HEK293 (cell line): ENCODE data around the gene ACTL8.

Experiments
- CTCF ChIA-PET: fragments of 350-600 bp; formaldehyde crosslinking; extraction: SDS; loops from one replicate; lab custom pipeline; 2021; ENCODE audit warnings: antibody characterized with exemption; lab: Yijun Ruan, JAX
- POLR2A ChIA-PET: fragments of 300-600 bp; formaldehyde crosslinking; extraction: SDS; loops from one replicate; lab custom pipeline; 2020; ENCODE audit warnings: antibody characterized with exemption, inconsistent platforms; lab: Yijun Ruan, JAX
- H3K27ac ChIP-seq: fragments of 200-500 bp; sonication (Bioruptor generic); 2 replicates; pipeline ENCODE4 v1.5.1; 2014; ENCODE audit warnings: low read depth, low read length, control low read depth, inconsistent platforms; ENCODE audit errors: extremely low read depth
- H3K36me3 ChIP-seq, 2 experiments: fragments of 200-500 bp in 1 of 2; sonication (Bioruptor generic) in 1 of 2; 1 replicate in 1 of 2; 2 replicates in 1 of 2; pipeline ENCODE4 v1.5.1; 2014 to 2017; ENCODE audit warnings: inconsistent platforms in 2 of 2, low read length in 2 of 2; ENCODE audit not compliant: control insufficient read depth in 2 of 2, insufficient read depth in 1 of 2
- H3K4me1 ChIP-seq: fragments of 200-500 bp; sonication (Bioruptor generic); 2 replicates; pipeline ENCODE4 v1.5.1; 2014; ENCODE audit warnings: mild to moderate bottlenecking, low read length, inconsistent platforms; ENCODE audit not compliant: control insufficient read depth, insufficient read depth
- H3K4me3 ChIP-seq: 2 replicates; pipeline ENCODE4 v1.5.1; 2011; ENCODE audit warnings: low read depth, mild to moderate bottlenecking, control low read depth, low read length, moderate library complexity
- H3K9me3 ChIP-seq: fragments of 200-500 bp; sonication (Bioruptor generic); 2 replicates; pipeline ENCODE4 v1.5.1; 2014; ENCODE audit warnings: low read depth, low read length, inconsistent platforms; ENCODE audit not compliant: control insufficient read depth, insufficient read depth
- INSM2 ChIP-seq: fragments of 450-650 bp; formaldehyde crosslinking; IDR thresholded peaks from 2 replicates; pipeline ENCODE4 v1.5.1; 2016; ENCODE audit warnings: missing biosample characterization, missing genetic modification characterization
- KLF17 ChIP-seq: fragments of 450-650 bp; formaldehyde crosslinking; IDR thresholded peaks from 2 replicates; pipeline ENCODE4 v1.5.1; 2016; ENCODE audit warnings: missing biosample characterization, missing genetic modification characterization
- KLF7 ChIP-seq: fragments of 450-650 bp; formaldehyde crosslinking; IDR thresholded peaks from 2 replicates; pipeline ENCODE4 v1.5.1; 2016; ENCODE audit warnings: missing biosample characterization, missing genetic modification characterization, borderline replicate concordance
- PATZ1 ChIP-seq: fragments of 450-650 bp; formaldehyde crosslinking; IDR thresholded peaks from 2 replicates; pipeline ENCODE4 v1.5.1; 2016; ENCODE audit warnings: missing biosample characterization, missing genetic modification characterization
- SP7 ChIP-seq: fragments of 450-650 bp; formaldehyde crosslinking; IDR thresholded peaks from 2 replicates; pipeline ENCODE4 v1.5.1; 2016; ENCODE audit warnings: missing biosample characterization, missing genetic modification characterization
- ZBTB6 ChIP-seq: fragments of 450-650 bp; formaldehyde crosslinking; IDR thresholded peaks from 2 replicates; pipeline ENCODE4 v1.5.1; 2017; ENCODE audit warnings: missing biosample characterization, missing genetic modification characterization
- ZNF10 ChIP-seq: fragments of 450-650 bp; formaldehyde crosslinking; IDR thresholded peaks from 2 replicates; pipeline ENCODE4 v1.5.1; 2017; ENCODE audit warnings: missing biosample characterization, missing genetic modification characterization
- ZNF2 ChIP-seq: fragments of 450-650 bp; formaldehyde crosslinking; IDR thresholded peaks from 2 replicates; pipeline ENCODE4 v1.5.1; 2016; ENCODE audit warnings: missing biosample characterization, missing genetic modification characterization
- ZNF202 ChIP-seq: fragments of 450-650 bp; formaldehyde crosslinking; IDR thresholded peaks from 2 replicates; pipeline ENCODE4 v1.5.1; 2016; ENCODE audit warnings: missing biosample characterization, missing genetic modification characterization, borderline replicate concordance
- ZNF223 ChIP-seq: fragments of 450-650 bp; formaldehyde crosslinking; IDR thresholded peaks from 2 replicates; pipeline ENCODE4 v1.5.1; 2016; ENCODE audit warnings: missing biosample characterization, missing genetic modification characterization
- ZNF48 ChIP-seq: fragments of 450-650 bp; formaldehyde crosslinking; IDR thresholded peaks from 2 replicates; pipeline ENCODE4 v1.5.1; 2016; ENCODE audit warnings: missing biosample characterization, missing genetic modification characterization
- ZNF623 ChIP-seq: fragments of 450-650 bp; formaldehyde crosslinking; IDR thresholded peaks from 2 replicates; pipeline ENCODE4 v1.5.1; 2016; ENCODE audit warnings: missing biosample characterization, missing genetic modification characterization
- ZNF707 ChIP-seq: fragments of 450-650 bp; formaldehyde crosslinking; IDR thresholded peaks from 2 replicates; pipeline ENCODE4 v1.5.1; 2016; ENCODE audit warnings: missing biosample characterization, missing genetic modification characterization
- ZSCAN23 ChIP-seq: fragments of 450-650 bp; formaldehyde crosslinking; IDR thresholded peaks from 2 replicates; pipeline ENCODE4 v1.5.1; 2016; ENCODE audit warnings: missing biosample characterization, missing genetic modification characterization
- ZSCAN30 ChIP-seq: fragments of 450-650 bp; IDR thresholded peaks from 2 replicates; pipeline ENCODE4 v1.5.1; 2018; ENCODE audit warnings: missing biosample characterization, mild to moderate bottlenecking, missing genetic modification characterization, moderate library complexity
- ZSCAN5A ChIP-seq: fragments of 450-650 bp; formaldehyde crosslinking; IDR thresholded peaks from 2 replicates; pipeline ENCODE4 v1.5.1; 2016; ENCODE audit warnings: missing biosample characterization, missing genetic modification characterization
- TF ChIP-seq, protein P1 (sequence below): fragments of 450-650 bp; formaldehyde crosslinking; IDR thresholded peaks from 2 replicates; pipeline ENCODE4 v1.5.1; 2016; ENCODE audit warnings: missing biosample characterization, missing genetic modification characterization
- TF ChIP-seq, protein P2 (sequence below): fragments of 450-650 bp; formaldehyde crosslinking; IDR thresholded peaks from 2 replicates; pipeline ENCODE4; 2016; ENCODE audit warnings: missing biosample characterization, missing genetic modification characterization
- TF ChIP-seq, protein P3 (sequence below): fragments of 450-650 bp; formaldehyde crosslinking; IDR thresholded peaks from 2 replicates; pipeline ENCODE4 v1.5.1; 2017; ENCODE audit warnings: missing biosample characterization, missing genetic modification characterization
- TF ChIP-seq, protein P4 (sequence below): fragments of 450-650 bp; formaldehyde crosslinking; IDR thresholded peaks from 2 replicates; pipeline ENCODE4 v1.5.1; 2016; ENCODE audit warnings: missing biosample characterization, missing genetic modification characterization, borderline replicate concordance

ACTL8 gene

DNA sequence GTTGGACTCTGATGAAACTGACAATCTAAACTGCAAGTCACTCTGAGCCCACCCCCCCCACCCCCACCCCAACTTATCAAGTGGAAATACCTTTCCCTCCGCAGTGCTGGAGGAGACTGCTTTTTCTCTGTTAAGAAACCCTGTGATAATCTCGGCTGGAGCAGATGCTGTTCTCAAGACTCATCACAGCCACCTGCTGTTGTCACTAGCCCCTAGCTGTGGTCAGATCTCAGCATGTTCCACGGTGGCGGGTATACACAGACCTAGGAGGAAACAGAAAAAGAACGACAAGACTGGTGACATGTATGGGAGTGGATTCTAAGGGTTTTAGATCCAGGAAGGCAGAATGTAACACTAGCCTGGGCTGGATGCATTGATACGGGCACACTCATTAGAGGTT is 2.3 kb downstream of the ACTL8 start (continued):
- TF ChIP-seq ZSCAN23 (tag by site-specific recombination): no peak
- no peak for TF ChIP-seq ZNF202 (tag by site-specific recombination)
- TF ChIP-seq, protein P1, sequence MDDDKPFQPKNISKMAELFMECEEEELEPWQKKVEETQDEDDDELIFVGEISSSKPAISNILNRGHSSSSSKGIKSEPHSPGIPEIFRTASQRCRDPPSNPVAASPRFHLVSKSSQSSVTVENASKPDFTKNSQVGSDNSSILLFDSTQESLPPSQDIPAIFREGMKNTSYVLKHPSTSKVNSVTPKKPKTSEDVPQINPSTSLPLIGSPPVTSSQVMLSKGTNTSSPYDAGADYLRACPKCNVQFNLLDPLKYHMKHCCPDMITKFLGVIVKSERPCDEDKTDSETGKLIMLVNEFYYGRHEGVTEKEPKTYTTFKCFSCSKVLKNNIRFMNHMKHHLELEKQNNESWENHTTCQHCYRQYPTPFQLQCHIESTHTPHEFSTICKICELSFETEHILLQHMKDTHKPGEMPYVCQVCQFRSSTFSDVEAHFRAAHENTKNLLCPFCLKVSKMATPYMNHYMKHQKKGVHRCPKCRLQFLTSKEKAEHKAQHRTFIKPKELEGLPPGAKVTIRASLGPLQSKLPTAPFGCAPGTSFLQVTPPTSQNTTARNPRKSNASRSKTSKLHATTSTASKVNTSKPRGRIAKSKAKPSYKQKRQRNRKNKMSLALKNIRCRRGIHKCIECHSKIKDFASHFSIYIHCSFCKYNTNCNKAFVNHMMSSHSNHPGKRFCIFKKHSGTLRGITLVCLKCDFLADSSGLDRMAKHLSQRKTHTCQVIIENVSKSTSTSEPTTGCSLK (tag by site-specific recombination): no peak
- no peak for TF ChIP-seq ZSCAN5A (tag by site-specific recombination)
- no peak for TF ChIP-seq INSM2 (tag by site-specific recombination)
- no peak for TF ChIP-seq PATZ1 (tag by site-specific recombination)

DNA sequence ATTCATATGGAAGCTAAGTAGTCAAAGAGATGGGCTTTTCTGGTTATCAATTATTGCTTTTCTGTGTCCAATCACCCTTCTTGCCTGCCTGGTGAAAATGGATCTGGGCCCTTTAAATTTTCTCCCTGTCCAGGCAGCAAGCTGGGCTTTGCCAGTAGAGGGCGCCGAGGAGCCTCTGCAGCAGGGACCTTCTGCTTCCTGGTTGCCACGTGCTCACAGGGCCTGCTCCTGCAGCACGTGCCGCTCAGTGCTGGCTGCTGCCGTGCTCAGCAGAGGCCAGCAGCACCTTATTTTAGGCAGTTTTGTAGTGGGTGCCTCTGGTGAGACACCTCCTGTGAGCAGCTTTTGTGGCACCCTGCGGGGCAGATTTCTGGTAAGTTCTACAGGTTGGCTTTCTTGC is 4.0 kb downstream of the ACTL8 start:
- Histone ChIP-seq H3K4me1 (no peaks in the 10 kb centered on the region), H3K9me3 (no peaks in the 10 kb centered on the region), H3K27ac (no peak overlapping the region), H3K4me3 (no peak overlapping the region), H3K36me3 (no peaks in the 10 kb centered on the region)
- CTCF ChIA-PET: interaction anchor here (0.6 to 1.6 kb wide), 10 partner anchors 13 to 299 kb away, joined by 3 to 7 read pairs (median 3); no protein-coding TSS in a partner anchor
- POLR2A ChIA-PET: no interaction called here
- TF ChIP-seq, protein P2, sequence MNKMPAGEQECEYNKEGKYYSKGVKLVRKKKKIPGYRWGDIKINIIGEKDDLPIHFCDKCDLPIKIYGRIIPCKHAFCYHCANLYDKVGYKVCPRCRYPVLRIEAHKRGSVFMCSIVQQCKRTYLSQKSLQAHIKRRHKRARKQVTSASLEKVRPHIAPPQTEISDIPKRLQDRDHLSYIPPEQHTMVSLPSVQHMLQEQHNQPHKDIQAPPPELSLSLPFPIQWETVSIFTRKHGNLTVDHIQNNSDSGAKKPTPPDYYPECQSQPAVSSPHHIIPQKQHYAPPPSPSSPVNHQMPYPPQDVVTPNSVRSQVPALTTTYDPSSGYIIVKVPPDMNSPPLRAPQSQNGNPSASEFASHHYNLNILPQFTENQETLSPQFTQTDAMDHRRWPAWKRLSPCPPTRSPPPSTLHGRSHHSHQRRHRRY (tag by site-specific recombination): no peak
- TF ChIP-seq ZNF623 (tag by site-specific recombination): no peak
- TF ChIP-seq, protein P3, sequence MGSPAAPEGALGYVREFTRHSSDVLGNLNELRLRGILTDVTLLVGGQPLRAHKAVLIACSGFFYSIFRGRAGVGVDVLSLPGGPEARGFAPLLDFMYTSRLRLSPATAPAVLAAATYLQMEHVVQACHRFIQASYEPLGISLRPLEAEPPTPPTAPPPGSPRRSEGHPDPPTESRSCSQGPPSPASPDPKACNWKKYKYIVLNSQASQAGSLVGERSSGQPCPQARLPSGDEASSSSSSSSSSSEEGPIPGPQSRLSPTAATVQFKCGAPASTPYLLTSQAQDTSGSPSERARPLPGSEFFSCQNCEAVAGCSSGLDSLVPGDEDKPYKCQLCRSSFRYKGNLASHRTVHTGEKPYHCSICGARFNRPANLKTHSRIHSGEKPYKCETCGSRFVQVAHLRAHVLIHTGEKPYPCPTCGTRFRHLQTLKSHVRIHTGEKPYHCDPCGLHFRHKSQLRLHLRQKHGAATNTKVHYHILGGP (tag by site-specific recombination): no peak
- TF ChIP-seq ZSCAN30 (tag by site-specific recombination): no peak
- no peak for TF ChIP-seq ZNF707 (tag by site-specific recombination)
- TF ChIP-seq KLF7 (tag by site-specific recombination): no peak
- TF ChIP-seq KLF17: no peak
- TF ChIP-seq ZNF48: no peak
- 0 out of 2 replicates have a peak, but pooled peaks have one; percentile 35 for TF ChIP-seq ZNF2
- no peak for TF ChIP-seq ZBTB6 (tag by site-specific recombination)
- TF ChIP-seq, protein P4, sequence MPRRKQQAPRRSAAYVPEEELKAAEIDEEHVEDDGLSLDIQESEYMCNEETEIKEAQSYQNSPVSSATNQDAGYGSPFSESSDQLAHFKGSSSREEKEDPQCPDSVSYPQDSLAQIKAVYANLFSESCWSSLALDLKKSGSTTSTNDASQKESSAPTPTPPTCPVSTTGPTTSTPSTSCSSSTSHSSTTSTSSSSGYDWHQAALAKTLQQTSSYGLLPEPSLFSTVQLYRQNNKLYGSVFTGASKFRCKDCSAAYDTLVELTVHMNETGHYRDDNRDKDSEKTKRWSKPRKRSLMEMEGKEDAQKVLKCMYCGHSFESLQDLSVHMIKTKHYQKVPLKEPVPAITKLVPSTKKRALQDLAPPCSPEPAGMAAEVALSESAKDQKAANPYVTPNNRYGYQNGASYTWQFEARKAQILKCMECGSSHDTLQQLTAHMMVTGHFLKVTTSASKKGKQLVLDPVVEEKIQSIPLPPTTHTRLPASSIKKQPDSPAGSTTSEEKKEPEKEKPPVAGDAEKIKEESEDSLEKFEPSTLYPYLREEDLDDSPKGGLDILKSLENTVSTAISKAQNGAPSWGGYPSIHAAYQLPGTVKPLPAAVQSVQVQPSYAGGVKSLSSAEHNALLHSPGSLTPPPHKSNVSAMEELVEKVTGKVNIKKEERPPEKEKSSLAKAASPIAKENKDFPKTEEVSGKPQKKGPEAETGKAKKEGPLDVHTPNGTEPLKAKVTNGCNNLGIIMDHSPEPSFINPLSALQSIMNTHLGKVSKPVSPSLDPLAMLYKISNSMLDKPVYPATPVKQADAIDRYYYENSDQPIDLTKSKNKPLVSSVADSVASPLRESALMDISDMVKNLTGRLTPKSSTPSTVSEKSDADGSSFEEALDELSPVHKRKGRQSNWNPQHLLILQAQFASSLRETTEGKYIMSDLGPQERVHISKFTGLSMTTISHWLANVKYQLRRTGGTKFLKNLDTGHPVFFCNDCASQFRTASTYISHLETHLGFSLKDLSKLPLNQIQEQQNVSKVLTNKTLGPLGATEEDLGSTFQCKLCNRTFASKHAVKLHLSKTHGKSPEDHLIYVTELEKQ (tag by site-specific recombination): no peak
- no peak for TF ChIP-seq ZNF223 (tag by site-specific recombination)
- TF ChIP-seq ZNF10 (tag by site-specific recombination): no peak
- TF ChIP-seq SP7 (tag by site-specific recombination): no peak
